Activated gamma-delta T cell treated with anti-CD3 and anti-CD28 coated beads, Interleukin-2, amount 50 U/mL, for 16 hours (primary cell): ENCODE results near the gene ANGPTL2.
"Not testable (repeated sequence)": the region's sequence is repeated elsewhere in the genome, so short reads cannot be mapped to it uniquely, and the experiment has no call there.

Experiments used
- DNase-seq: peaks from one replicate; pipeline ENCODE4 v3.0.0-alpha.2; 2020; ENCODE audit warnings: low read depth

The ANGPTL2 gene

GRCh38 chr9:127122176-127123063 is at the start of gene ANGPTL2:
ANGPTL2 (minus strand) TSS chr9:127122635; CDS start chr9:127108731, 13,904 bp downstream.
- DNase-seq, result no peak

- not testable (repeated sequence) for DNase-seq
Measured at GRCh38 chr9:127171348-127171747, 48.9 kb upstream of the ANGPTL2 start.

GRCh38 chr9:127170652-127171051 is 48.2 kb upstream of the ANGPTL2 start:
- no peak for DNase-seq

GRCh38 chr9:127170103-127170502 is 47.7 kb upstream of the ANGPTL2 start:
- no peak for DNase-seq

GRCh38 chr9:127169575-127169883 is 47.1 kb upstream of the ANGPTL2 start:
- no peak for DNase-seq

- DNase-seq, result no peak
Measured at GRCh38 chr9:127168756-127169574, 46.5 kb upstream of the ANGPTL2 start.

- no peak for DNase-seq
Measured at GRCh38 chr9:127167560-127168326, 45.3 kb upstream of the ANGPTL2 start.

DNA sequence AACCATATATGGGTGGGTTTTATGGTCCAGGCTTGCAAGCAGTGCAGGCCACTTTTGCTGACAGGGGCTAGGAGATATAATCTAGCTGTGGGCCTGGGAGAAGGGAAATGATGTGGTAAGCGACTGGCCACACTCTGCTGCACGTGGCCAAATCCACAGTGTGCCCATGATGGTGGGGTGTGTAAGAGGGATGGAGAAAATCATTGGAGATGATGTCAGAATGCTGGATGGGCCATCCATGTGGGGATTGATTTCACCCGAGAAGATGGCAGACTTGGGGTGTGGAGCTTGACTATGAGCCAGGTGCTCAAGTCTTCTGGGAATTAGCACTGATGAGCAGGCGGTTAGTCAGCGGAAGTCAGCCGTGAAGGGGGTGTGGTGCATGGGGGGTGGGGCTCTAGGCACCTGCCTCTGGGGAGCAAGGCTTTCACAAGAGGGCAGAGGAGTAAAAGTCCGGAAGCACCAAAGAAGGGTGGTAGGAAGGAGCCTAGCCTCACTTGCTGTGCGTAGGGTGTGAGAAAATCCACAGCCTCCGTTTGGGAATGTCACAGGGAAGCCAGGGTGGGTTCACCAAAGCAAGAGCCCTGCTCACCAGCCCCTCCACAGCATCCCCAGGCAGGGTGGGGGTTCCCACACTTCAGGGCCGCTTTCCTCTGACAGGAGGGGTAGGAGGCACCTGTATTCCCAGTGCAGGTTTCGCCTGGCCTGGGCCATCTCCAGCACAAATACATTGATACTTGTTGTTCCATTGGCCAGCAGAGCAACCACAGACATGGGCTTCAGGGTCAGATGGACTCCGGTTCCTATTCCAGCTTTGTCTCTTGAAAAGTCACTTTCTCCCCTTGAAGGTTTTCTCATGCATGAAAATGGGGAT is 44.5 kb upstream of the ANGPTL2 start:
- DNase-seq, result no peak

GRCh38 chr9:127166111-127166510 is 43.7 kb upstream of the ANGPTL2 start:
- DNase-seq, result no peak

DNA sequence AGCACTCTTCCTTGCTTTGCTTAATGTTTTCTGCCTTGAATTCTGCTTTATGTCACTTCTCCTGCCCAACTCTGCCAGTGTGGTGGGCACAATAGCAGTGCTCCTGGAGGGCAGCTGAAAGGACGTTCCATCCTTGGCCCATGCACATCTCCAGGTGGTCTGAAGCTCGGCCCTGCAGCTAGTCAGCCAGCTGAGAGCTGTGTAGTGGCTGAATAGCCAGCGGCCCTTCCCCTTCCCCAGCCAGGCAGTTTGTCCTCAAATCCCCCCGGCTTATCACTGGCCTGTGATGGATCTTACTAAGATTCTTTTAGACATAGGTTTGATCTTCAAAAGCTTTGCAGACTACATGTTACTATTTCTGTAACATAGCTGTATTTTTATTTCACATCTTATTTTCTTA is 42.7 kb upstream of the ANGPTL2 start:
- no peak for DNase-seq

GRCh38 chr9:127163409-127163808 is 41.0 kb upstream of the ANGPTL2 start:
- DNase-seq, result no peak

DNA sequence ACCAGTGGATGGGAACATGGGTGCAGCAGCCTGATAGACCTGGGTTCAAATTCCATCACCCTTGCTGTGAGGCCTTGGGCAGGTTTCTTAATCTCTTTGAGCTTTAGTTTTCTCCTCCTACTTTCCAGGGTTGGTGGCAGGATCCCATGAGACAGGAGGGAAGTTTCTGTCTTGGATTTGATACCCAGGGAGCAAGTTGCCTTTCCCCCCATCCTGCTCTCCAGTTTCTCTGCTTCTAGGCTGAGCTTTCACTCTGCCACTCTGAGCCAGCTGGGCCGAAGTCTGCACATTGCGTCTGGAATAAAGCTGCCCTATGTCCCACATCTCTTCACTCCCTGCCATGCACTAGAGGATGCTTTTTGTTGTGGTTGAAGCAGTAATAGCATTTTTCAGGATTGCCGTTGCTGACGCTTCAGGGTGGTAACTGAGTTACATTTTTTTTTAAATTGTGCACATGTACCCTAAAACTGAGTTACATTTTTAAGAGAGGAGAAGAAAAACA is 40.5 kb upstream of the ANGPTL2 start:
- no peak for DNase-seq

DNA sequence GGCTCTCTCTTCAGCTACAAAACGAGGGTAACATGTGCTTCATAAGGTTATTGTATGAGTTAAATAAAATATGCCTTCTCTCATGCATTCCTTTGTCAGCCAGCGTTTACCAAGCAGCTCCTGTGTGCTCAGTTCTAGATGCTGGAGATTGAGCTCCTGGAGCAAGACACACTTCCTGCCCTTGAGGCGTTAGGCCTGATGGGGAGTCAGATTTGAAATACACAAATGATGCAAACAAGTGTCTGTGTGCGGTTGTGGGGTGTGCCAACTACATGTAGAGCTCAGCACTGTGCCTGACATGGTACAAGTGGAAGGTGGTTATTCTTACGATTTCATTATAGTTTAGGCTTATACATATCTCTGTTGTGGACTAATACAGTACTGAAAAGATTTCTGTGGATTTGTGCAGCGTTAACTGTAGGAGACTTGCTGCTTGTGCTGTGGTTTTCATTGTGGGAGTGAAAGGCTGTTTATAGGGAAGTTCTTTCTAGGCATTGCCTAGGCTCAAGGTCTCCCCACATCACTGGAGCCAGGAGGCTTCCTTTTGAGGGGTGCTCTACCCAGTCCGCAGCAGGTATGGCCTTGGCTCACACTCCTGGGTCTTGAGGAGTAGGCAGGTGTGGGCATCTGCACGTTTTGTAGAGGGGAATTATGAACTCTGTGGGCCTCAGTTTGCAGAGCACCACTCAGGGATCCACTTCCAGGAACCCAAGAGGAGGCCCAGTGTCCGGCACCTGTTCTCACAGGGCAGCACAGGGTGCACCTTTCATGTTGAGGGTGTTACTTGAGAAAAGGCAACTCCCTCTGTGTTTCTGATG is 39.8 kb upstream of the ANGPTL2 start:
- no peak for DNase-seq

GRCh38 chr9:127161081-127161624 is 38.7 kb upstream of the ANGPTL2 start:
- no peak for DNase-seq

DNA sequence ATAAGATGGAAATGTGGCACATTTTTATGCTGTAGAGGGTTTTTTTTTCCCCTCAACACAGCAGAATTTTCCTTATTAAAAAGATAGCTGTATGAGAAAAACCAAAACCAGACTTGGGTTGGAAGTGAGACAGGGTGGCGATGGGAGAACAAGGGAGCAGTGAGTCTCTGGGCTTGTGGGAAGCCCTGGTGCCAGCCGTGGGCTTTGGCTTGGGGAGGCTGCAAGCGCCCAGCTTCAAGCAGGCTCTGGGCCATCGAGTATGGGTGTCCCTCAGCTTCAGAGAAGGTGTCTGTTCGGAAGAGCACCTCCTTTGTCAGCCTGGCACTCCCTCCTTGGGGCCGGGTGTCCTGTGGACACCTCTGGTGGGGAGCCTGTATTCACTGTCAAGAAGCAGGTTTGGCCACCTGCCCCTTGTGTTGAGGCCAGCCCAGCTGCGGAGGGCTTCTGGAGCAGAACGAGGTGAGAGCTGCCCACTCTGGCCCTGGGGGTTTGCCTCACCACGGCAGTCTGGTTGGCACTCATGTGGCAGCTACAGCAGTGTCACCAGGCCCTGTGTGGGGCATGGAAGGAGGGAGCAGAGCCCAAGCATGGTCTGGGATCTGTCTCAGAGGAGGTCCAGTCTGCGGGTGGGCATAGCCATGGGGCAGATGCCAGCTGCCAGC is 37.6 kb upstream of the ANGPTL2 start:
- no peak for DNase-seq

DNA sequence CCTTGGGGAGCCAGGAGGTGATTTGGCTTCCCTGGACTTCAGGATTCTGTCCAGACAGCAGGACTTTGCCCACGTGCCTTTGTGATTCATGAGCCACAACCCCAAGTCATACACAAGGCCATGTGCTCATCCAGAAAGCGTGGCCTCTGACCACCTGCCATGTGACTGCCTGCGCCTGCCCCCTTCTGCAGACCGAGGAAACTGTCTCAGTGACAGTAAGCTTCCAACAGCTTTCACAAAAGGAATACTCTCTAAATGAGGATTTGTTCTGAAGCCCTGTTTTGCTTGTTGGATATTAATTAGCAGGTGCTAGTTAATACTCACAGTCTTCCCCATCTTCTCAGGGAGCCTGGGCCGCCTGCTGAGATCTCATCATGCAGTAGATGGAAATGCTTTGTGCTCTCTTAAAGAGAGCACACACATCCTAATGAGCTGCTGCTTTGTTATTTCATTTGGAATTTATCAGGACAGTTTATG is 36.9 kb upstream of the ANGPTL2 start:
- DNase-seq, result no peak

DNA sequence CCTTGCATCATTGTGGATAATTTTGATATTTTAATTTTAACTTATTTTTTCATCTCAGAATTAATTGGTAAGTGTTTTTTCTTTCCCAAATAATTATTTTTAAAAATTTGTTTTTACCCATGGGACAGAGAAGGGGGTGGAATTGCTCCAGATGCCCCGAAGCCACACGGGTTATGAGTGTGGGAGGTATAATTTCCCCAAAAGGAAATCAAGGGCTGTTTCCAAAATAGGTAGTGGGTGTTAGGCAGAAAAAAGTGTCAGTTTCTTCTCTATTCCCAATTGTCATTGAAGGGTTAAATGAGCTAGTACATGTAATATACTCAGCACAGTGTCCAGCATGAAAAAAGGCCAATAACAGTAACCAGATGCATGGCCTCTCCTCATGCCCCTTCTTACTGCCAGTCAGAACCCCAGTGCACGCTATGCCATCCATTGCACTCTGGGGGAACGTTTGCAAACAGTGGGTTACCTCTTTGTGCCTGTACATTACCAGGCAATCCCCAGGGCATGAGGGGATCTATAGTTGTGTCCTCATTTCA is 36.4 kb upstream of the ANGPTL2 start:
- DNase-seq, result no peak

- DNase-seq, result no peak
Measured at GRCh38 chr9:127155314-127155960, 33.0 kb upstream of the ANGPTL2 start.
